A673 (cell line): ENCODE results near the gene BLOC1S4. TPM values are rescaled to one million over a fixed set of nuclear protein-coding genes. Genes with fewer than 3 reads are reported as not detected.

Source experiments
- BruUV-seq: library from RNA; stranded (reverse); fragments of 400-500 nt; replicated peaks from 2 replicates; lab custom pipeline; 2021; lab: Mats Ljungman, UMichigan
- CTCF ChIA-PET: fragments of 300-600 bp; sonication (Branson Sonifier 250); formaldehyde crosslinking; loops from one replicate; lab custom pipeline; 2022; ENCODE audit warnings: antibody characterized with exemption; lab: Charles Lee
- POLR2A ChIA-PET: fragments of 300-600 bp; sonication (Branson Sonifier 250); formaldehyde crosslinking; loops from one replicate; lab custom pipeline; 2022; ENCODE audit warnings: antibody characterized with exemption; ENCODE audit not compliant: low non-redundant PET; lab: Charles Lee
- DNase-seq: peaks from one replicate; pipeline ENCODE4 v3.0.0-alpha.2; 2015; ENCODE audit warnings: low spot score
- H3K27ac ChIP-seq: fragments of 200-600 bp; sonication (generic); 2 replicates; pipeline ENCODE4 v1.5.1; 2016; ENCODE audit warnings: mixed run types, low read depth, mild to moderate bottlenecking, mixed read lengths, antibody characterized with exemption, low read length; ENCODE audit not compliant: poor library complexity, severe bottlenecking
- H3K27me3 ChIP-seq: fragments of 200-600 bp; sonication (generic); replicated peaks from 2 replicates; pipeline ENCODE4 v1.6.1; 2017; ENCODE audit warnings: mixed run types, low read depth, mild to moderate bottlenecking, mixed read lengths, antibody characterized with exemption, low read length; ENCODE audit not compliant: insufficient read depth, poor library complexity
- H3K36me3 ChIP-seq: fragments of 200-600 bp; sonication (generic); 2 replicates; pipeline ENCODE4 v1.6.1; 2016; ENCODE audit warnings: mixed run types, mild to moderate bottlenecking, mixed read lengths, antibody characterized with exemption, low read length; ENCODE audit not compliant: insufficient read depth, poor library complexity, severe bottlenecking
- H3K4me1 ChIP-seq: fragments of 200-600 bp; sonication (generic); 2 replicates; pipeline ENCODE4 v1.6.1; 2017; ENCODE audit warnings: mixed run types, mild to moderate bottlenecking, mixed read lengths, antibody characterized with exemption, low read length; ENCODE audit not compliant: insufficient read depth, poor library complexity, severe bottlenecking
- H3K4me3 ChIP-seq: fragments of 200-600 bp; sonication (generic); 2 replicates; pipeline ENCODE4 v1.5.1; 2016; ENCODE audit warnings: low read depth, mixed run types, mild to moderate bottlenecking, mixed read lengths, low read length; ENCODE audit not compliant: poor library complexity, severe bottlenecking
- H3K9me3 ChIP-seq: fragments of 200-600 bp; sonication (generic); 2 replicates; pipeline ENCODE4 v1.6.1; 2016; ENCODE audit warnings: mixed run types, low read depth, mild to moderate bottlenecking, mixed read lengths, antibody characterized with exemption, low read length; ENCODE audit not compliant: poor library complexity, severe bottlenecking
- EZH2 ChIP-seq: fragments of 200-600 bp; sonication (generic); IDR thresholded peaks from 2 replicates; pipeline ENCODE4 v1.6.1; 2017; ENCODE audit warnings: borderline replicate concordance, low read depth, mild to moderate bottlenecking, mixed read lengths, antibody characterized with exemption, low read length; ENCODE audit not compliant: poor library complexity, severe bottlenecking
- intact Hi-C: fragments of 100-400 bp; cut with micrococcal nuclease; formaldehyde crosslinking; loops from one replicate; pipeline ENCODE4 v1.10.0; 2022; ENCODE audit not compliant: unreplicated experiment
- total RNA-seq: library from RNA; stranded (reverse); gene quantifications from 2 replicates; pipeline ENCODE4 v1.2.3, GENCODE V29; 2021
- TF ChIP-seq, protein P1 (sequence below): fragments of 300-800, 200-600 bp; sonication (generic); conservative IDR thresholded peaks from 2 replicates; pipeline ENCODE4 v1.5.1; 2017; ENCODE audit warnings: low read depth, mild to moderate bottlenecking, antibody characterized with exemption, low read length, moderate library complexity, mixed read lengths

BLOC1S4 gene
- total RNA-seq, 1 experiment from 2014 or later: 12.3 TPM

DNA sequence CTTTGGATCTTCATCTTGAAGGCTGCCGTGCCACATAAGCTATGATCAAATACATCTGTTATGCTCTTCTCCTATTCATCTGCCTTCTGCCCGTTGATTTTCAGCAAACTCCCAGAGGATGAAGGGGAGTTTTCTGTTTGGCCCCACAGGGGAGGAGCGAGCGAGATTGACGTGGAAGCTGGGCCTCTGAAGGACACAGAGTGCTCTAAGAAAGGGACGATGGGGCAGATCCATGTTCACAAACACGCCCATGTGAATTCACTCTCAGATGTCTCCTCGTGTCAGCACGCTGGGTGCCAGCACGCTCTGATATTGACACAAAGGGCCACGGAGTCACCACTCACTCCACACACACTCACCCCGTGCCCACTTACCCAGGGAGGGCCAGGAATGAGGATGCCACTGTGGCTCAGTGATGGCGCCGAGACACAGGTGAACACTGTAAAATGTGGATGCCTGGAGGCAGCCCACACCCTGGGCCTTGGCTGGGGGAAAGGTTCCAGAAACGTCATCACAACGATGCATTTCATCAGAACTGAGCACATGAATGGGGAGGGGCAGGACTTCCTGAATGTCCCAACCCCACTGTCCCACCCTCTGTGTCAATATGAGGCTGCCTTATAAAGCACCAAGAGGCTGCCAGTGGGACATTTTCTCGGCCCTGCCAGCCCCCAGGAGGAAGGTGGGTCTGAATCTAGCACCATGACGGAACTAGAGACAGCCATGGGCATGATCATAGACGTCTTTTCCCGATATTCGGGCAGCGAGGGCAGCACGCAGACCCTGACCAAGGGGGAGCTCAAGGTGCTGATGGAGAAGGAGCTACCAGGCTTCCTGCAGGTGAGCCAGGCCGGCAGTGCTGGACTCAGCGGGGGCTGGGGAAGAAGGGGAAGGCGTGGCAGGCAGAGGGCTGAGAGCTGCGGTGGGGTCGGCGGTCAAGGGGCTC is 22.5 kb upstream of the BLOC1S4 start, which contains the start of gene S100P:
TSS of gene S100P (plus strand) at position 648 of the 946 bp plus-strand sequence. CDS start at position 703, 55 bp downstream.
- no peaks in the 10 kb centered on the region for H3K27me3 ChIP-seq
- CTCF ChIA-PET: no interaction called here
- POLR2A ChIA-PET: no interaction called here
- H3K9me3 ChIP-seq: no peaks in the 10 kb centered on the region
- no TSS peak for BruUV-seq
- TF ChIP-seq, protein P1, sequence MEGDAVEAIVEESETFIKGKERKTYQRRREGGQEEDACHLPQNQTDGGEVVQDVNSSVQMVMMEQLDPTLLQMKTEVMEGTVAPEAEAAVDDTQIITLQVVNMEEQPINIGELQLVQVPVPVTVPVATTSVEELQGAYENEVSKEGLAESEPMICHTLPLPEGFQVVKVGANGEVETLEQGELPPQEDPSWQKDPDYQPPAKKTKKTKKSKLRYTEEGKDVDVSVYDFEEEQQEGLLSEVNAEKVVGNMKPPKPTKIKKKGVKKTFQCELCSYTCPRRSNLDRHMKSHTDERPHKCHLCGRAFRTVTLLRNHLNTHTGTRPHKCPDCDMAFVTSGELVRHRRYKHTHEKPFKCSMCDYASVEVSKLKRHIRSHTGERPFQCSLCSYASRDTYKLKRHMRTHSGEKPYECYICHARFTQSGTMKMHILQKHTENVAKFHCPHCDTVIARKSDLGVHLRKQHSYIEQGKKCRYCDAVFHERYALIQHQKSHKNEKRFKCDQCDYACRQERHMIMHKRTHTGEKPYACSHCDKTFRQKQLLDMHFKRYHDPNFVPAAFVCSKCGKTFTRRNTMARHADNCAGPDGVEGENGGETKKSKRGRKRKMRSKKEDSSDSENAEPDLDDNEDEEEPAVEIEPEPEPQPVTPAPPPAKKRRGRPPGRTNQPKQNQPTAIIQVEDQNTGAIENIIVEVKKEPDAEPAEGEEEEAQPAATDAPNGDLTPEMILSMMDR: no peak
- TF ChIP-seq EZH2: no peak
- intact Hi-C loops: no loop called here
- no peaks in the 10 kb centered on the region for H3K36me3 ChIP-seq
- no peak within 1 kb of the TSS for H3K27ac ChIP-seq
- DNase-seq: no peak
- H3K4me1 ChIP-seq: no peaks in the 10 kb centered on the region
- H3K4me3 ChIP-seq: no peak within 1 kb of the TSS

DNA sequence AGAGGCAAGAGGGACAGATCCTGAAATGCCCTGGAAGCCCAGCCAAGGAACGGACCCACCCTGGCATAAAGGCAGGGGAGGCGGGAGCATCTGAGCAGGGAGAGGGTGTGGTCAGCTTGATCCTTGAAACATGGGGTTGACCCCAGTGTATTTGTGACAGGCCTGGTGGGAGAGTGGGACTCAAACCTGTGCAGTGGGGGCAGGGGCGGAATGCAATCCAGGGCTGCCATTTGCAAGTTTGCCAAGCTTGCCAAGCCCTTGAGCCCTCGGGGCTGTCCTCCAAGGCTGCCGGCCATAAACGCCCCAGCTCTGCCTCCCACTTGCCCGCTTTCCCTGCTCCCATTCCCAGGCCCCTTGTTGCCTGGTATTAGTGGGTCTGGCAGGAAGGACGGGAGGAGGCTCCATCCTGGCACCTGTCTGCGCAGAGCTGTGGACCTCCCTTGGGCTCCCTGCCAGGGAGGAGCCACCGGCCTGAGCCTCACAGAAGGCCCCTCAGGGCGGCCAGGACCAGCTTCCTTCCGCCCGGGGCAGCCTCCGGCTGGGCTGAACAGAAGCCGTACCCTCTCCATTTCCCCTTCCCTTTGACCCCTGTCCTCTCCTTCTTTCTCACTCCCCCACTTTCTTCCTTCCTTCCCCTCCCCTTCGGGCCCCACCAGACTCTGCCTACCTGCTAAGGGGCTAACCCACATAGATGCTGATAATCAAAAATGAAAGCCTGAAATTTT is 21.6 kb upstream of the BLOC1S4 start:
- Histone ChIP-seq H3K27ac (no peak overlapping the region), H3K36me3 (no peaks in the 10 kb centered on the region), H3K4me3 (no peak overlapping the region), H3K27me3 (no peaks in the 10 kb centered on the region), H3K9me3 (no peaks in the 10 kb centered on the region), H3K4me1 (no peaks in the 10 kb centered on the region)
- intact Hi-C loops: no loop called here
- POLR2A ChIA-PET: no interaction called here
- no peak for DNase-seq
- CTCF ChIA-PET: no interaction called here
- no TSS peak for BruUV-seq
- TF ChIP-seq, protein P1: no peak
- no peak for TF ChIP-seq EZH2

DNA sequence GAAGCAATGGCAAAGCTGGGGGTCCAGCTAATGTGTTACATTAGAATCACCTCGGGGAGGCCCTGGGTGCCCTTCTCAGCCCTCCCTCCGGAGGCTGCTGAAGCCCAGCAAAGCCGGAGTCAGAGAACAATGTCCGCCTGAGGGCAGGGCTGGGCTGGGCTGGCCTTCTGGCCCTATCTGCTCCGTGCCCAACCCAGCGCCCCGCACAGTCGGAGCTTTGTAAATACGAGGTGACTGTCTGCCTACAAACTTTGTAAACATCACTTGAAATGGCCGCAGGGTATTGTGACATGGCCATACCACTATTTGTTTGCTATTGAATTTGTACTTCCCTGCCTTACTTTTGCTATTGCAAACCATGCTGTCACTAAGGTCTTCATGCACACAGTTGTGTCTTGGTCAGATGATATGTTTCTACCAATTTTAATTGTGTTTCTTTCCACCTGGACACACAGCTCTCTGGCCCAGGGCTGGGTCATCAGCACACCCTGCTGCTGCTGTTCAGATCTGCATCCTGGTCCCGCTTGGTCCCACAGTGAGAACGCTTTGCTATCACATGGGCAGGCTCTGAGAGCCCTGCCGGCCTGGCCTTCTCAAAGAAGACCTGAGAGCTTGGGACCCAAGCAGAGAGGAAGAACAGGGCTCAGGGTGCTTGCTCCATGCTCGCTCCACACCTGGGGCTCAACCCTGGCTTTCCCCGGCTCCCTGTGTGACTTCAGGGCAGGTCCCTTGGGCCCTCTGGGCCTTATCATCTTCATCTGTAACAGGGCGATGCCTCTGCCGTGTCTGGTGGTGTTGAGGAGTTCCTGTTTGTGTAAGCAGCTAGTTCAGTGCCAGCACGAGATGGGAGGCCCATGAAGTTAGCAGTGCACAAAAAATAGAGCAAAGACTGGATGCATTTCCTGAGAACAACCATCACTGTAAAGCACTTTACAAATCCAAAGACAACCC is 20.0 kb upstream of the BLOC1S4 start:
- no peak for TF ChIP-seq EZH2
- TF ChIP-seq, protein P1: no peak
- no peak overlapping the region for H3K27ac ChIP-seq
- no peak for DNase-seq
- POLR2A ChIA-PET: no interaction called here
- intact Hi-C loops: no loop called here
- H3K36me3 ChIP-seq: no peaks in the 10 kb centered on the region
- no TSS peak for BruUV-seq
- H3K27me3 ChIP-seq: no peaks in the 10 kb centered on the region
- H3K4me1 ChIP-seq: no peaks in the 10 kb centered on the region
- CTCF ChIA-PET: no interaction called here
- no peaks in the 10 kb centered on the region for H3K9me3 ChIP-seq
- no peak overlapping the region for H3K4me3 ChIP-seq
